Gastrocnemius medialis (tissue), 4 donors: ENCODE results near the gene TBCK.

Source experiments
- CTCF ChIP-seq, 5 experiments: fragments of 450-650 bp in 3 of 5; fragments of 200-600 bp in 2 of 5; sonication (generic) in 2 of 5; IDR thresholded peaks in 4 of 5; conservative IDR thresholded peaks in 1 of 5; 1 replicate in 4 of 5; 2 replicates in 1 of 5; pipeline ENCODE4 v1.5.1; 2016 to 2019; ENCODE audit warnings: antibody characterized with exemption in 5 of 5, mild to moderate bottlenecking in 3 of 5, moderate library complexity in 3 of 5
- POLR2A ChIP-seq, 2 donors: fragments of 450-650 bp; IDR thresholded peaks; one replicate each; pipeline ENCODE4 v1.6.1; 2017; ENCODE audit warnings: antibody characterized with exemption in 2 of 2, mild to moderate bottlenecking in 2 of 2, moderate library complexity in 2 of 2

- TF ChIP-seq CTCF (IDR thresholded peaks at IDR 0.05 in 4 of 5, conservative IDR thresholded peaks at IDR 0.05 in 1 of 5) (no peak), POLR2A (IDR thresholded peaks at IDR 0.05) (no peak)
These were observed 259.1 kb downstream of the TBCK start for GRCh38 chr4:106056914-106057313.
